ENCODE data around the gene NPEPL1.
"Not testable (repeated sequence)": the region's sequence is repeated elsewhere in the genome, so short reads cannot be mapped to it uniquely, and the experiment has no call there.

Gene NPEPL1

DNA sequence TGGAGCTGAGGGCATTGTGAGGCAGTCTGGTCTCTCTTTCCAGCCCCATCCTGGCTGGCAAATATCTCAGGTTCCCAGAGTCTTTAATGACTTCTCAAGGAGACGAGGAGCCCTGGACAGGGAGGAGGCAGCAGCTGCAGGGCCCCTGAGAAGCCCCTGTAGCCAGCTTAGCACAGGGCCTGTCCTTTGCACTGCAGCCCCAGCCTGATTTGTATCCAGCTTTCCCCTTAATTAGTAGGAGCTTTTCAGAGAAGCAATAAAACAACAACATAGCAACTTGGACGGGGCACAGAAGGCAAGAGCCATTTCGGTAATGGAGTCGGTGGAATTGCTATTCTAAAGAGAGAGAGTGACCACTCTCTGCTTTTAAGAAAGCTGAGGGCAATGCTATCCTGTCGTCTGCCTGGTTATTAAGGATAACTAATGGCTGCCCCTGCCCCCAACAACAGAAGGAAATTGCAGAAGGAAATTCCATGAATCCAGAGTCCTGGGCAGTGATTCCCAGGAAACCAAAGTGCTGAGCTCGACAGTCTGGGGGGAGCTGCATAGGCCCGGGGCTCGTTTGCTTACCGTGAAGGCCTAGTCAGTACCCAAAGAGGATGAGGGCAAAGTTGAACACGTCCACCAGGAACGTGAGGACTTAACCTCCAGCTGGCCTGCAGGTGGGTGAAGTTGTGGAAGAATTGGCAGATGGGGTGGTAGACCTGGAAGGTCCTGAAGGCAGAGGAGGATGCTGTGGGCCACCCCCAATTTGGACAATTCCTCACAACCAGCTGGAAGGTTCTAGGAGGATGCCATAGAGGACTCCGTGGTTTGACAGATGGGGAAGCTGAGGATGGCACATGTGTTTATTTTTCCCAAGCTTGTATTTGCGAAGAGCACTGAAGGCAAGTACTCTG, 50.3 kb downstream of the NPEPL1 start:
- peak; percentile 5 for DNase-seq (ENCODE audit: low spot score)

DNA sequence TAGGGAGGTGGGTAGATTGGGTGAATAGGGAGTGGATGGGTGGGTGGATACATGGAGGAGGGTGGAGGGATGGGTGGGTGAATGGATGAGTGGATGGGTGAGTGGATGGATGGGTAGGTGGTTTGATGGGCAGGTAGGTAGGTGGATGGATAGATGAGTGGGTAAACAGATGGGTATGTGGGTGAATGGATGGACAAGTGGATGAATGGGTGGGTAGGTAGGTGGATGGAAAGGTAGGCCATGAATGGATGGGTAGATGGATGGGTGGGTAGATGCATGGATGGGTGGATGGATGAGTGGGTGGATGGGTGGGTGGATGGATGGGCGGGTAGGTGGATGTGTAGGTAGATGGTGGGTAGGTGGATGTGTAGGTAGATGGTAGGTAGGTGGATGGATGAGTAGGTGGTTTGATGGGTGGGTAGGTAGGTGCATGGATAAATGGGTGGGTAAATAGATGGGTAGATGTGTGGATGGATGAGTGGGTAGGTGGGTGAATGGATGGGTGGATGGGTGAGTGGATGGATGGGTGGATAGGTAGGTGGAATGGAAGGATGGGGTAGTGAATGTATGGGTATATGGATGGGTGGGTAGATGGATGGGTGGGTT, 51.4 kb downstream of the NPEPL1 start:
- no peak for DNase-seq (ENCODE audit: low spot score)

DNA sequence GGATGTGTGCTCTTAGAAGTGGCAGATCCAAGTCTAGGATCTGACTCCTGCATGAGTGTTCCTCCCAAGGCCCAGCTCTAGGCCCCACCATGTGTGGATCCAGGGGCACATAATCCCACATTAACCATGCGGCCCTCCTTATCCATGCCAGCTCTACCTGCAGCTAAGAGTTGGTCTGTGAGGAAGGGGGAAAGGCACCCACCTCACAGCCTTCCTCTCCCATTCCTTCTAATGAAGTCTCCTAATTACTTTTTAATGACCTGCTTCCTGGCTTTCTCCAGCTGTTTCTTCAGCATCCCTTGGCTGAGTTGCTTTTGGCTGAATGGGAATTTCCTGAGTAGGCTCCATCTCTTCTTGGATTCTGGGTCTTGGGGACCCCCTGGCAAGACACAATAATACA, 52.2 kb downstream of the NPEPL1 start:
- DNase-seq (ENCODE audit: low spot score) = no peak

DNA sequence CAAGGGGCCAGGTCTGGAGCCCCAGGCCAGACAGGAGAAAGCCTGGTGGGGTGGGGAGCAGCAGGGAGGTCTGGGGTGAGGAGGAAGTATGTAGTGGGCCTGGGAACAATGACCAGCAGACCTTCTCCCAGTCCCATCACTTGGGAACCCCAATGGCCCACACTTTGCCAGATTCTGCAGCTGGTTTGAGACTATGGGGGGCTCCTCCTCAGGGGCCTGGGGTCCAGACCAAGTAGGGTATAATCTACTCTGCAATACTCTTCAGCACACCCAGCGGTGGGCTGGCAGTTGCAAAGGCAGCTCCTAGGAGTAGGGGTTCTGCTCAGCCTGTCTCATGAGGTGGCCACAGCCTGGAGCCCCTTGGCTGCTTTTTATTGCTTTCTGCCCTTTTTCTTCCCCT, 52.8 kb downstream of the NPEPL1 start:
- DNase-seq (ENCODE audit: low spot score) = no peak

DNA sequence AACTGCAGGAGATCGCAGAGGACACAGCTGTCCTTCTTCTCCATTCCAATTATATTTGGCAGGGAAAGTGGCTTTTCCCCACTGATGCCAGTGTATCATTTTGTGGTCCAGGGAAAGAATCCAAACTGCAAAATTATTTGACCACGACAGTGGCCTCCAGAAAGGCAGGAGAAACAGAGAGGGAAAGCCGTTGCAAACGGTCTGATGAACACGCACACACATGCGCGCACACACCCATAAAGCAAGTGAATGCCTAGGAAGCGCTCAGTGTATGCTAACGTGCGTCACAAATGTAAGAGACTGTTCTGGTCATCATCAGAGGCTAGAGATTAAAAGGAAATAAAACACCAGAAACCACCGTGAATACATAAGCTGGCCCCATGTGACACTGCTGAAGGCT, 54.0 kb downstream of the NPEPL1 start:
- no peak for DNase-seq (ENCODE audit: low spot score)

DNA sequence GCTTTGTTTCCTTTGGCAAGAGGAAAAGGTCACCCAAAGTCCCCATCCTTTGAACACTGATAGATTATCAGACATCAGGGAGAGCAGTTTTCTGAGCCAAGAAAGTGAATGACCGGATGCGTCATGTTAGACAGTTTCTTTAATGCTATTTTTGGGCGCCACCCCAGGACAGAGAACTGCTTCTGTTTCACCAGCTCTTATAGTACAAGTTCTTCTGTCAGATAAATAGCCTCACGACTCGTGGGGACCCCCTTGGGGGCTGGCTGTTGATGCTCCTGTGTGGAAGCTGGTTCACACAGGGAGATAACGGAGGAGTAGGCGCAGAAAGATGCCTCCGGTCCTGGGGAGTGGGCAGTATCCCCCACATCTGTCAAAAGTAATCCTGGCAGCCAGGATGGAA, 54.6 kb downstream of the NPEPL1 start:
- DNase-seq (ENCODE audit: low spot score) = peak; percentile 4

DNA sequence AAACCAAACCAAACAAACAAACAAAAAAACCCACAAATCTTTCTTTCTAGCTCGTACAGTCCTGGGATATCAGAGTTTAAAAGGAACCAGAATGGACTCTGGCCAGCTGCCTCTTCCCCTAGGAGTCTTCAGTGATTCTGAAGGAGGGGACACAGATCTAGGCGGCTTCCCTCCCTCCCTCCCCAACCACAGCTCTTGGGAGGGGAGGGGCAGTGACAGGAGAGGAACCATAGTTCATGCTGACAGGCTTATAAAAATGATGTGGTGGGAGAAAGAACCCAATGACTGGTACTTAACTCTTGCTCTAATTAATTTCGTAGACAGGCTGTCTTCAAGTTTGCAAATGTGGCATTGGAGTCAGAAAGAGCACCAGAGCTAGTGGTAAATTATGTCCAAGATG, 56.0 kb downstream of the NPEPL1 start:
- DNase-seq (ENCODE audit: low spot score) = no peak

DNA sequence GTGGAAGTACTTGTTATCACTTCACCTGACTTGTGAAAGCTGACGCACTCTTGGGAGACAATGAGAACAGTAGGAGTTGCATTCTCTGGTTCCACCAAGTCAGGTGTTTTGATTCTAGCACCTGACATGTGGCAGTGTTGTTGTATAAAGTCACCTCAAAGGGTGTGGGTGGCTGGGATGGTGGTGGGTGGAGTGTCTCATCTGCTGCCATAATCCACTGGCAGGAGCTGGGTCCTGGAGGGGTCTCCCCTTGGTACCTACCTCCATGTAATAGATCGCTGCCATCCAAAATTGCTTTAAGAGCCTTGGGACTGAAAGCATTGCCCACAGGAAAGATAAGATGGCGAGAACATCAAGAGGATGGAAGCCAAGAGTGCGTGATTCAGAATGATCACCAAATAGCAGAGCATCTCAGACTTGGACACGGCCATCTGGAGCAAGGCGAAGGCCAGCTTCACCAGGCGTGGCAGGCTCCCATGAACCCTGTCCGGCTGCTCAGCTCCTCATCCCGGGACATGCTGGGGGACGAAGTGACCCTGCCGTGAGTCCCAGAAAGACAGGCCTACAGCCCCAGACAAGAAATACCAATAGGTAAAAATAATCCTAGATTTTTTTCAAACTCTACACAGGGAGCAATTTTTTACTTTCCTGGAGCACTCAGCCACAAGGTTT, 56.6 kb downstream of the NPEPL1 start:
- no peak for DNase-seq (ENCODE audit: low spot score)

DNA sequence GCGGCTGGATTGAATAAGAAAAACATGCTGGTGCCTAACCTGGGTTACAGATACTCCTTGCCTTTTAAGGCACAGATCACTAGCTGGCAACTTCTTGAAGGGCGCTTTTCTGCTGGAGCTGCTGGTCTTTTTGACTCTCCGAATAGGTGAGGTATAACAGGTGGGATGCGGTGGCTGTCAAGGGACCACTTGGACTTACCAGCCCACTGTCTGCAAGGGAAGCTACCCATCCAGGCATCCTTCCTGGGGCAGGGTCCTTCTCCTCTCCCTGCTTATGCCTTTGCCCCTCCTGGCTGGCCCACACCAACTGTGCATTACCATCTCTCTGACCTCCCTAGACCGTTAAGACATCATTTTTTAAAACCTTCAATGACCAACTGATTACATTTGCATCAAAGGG, 57.4 kb downstream of the NPEPL1 start:
- no peak for DNase-seq (ENCODE audit: low spot score)

DNA sequence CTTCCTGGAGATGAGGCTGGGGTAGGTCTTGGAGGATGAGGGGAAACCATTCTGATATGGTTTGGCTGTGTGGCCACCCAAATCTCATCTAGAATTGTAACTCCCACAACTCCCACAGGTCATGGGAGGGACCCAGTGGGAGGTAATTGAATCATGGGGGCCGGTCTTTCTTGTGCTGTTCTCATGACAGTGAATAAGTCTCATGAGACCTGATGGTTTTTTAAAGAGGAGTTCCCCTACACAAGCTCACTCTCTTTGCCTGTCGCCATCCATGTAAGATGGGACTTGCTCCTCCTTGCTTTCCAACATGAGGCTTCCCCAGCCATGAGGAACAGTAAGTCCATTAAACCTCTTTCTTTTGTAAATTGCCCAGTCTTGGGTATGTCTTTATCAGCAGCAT, 58.1 kb downstream of the NPEPL1 start:
- not testable (repeated sequence) for DNase-seq (ENCODE audit: low spot score)

DNA sequence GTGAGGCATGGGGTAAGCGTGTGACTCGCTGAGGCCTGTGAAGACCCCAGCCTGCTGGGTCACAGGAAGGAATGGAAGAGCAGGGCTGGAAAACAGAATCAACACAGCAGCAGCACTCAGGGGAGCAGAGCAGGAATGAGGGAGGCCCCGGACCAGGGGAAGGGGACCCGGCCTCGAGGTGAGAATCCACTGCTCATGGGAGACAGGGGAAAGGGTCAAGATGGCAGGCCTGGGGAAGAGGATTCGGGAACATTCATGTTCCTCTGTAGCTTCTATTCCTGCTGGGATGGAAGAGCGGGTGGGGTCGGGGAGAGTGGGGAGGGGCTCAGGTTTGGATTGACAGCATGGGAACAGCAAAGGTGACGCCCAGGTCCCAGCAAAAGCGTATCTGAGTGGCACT, 59.4 kb downstream of the NPEPL1 start:
- no peak for DNase-seq (ENCODE audit: low spot score)

DNA sequence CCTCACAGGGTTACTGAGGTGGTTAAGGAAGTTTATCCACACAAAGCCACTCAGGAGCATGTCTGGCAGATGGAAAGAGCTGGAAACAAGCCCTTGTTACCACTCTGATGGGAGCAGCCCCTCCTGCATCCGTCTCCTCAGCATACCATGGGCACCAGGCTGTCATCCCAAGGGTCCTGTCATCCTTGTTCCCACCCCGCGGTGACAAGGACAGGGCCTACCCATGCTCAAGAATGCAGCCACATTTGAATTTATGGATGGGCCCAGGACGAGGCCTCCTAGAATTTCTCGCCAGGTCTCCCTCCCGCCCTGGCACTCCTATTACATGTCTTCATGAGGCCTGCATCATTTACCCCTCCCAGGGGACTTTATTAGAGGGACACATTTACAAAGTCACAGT, 60.0 kb downstream of the NPEPL1 start:
- no peak for DNase-seq (ENCODE audit: low spot score)

DNA sequence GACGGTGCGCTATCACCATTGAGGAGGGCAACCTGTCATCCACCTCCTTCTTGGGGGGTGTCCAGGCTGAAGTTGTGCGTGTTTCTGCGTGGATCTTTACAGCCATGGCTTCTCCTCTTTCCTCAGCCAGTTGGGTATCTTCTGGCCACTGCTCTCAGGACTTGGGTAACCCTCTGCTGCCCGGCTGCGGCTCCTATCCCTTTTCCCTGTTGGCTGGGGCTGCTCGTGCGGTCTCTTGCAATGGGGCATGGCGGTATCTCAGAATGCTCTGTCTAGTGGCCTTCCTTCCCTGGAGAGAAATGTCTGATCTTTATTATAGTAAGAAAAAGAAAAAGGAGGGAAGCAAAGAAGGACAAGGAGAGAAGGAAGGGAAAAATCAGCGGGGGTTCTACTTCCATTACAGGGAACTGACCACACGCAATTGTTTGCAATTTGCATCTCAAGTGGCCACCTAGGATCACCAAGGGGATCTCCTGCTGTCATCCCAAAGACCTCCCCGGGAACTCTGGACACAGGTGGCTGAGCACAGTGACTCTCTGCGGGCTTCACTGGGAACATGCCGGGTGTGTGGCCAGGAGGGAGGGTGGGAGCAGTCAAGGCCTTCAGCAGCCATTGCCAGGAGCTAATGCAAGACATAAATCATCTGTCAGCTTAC, 60.8 kb downstream of the NPEPL1 start:
- peak; percentile 5 for DNase-seq (ENCODE audit: low spot score)

DNA sequence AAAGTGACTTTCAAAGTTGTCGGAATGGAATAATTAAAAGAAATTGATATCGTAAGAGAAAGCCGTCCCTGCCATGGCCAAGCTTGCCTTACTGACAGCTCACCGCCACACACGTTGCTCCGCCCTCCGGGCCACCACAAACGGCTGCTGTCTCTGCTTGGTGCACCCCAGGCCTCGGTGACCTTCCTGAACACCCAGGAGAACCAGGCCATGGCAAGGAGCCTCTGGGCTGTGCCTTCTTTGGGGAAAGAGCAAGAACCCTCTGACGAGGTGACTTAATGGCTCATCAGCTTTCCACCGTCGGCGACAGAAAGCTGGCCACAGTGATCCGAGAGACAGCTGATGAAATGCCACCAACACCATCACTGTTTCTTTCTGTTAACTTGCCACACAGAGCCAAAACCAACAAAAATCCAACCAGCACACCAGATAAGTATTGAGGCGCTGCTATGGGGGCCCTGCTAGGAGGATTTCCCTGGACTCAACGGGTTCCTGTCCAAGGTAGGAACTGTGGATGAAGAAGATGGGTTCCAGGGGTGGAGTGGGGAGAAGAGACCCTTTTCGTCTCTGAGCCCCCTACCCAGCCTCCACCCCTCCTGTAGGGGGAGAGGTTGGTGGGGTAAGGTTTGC, 61.4 kb downstream of the NPEPL1 start:
- peak; percentile 4 for DNase-seq (ENCODE audit: low spot score)

DNA sequence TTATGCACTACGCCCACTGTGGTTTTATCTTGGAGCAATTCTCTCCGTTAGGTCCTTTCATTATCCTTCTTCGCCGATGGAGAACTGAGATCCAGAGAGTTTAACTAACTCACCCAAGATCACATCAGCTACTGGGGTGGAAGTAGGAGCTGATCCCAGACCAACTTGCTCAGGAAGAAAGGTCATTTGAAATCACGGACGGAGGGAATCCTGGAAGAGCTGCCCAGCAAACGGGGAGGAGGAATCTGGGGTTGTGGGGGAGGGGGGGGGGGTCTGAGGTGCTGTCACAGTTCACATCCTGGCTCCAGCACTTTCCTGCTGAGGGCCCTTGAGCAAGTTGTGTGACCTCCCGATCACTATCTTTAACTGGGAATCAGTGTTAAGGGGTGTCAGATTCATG, 62.0 kb downstream of the NPEPL1 start:
- no peak for DNase-seq (ENCODE audit: low spot score)

DNA sequence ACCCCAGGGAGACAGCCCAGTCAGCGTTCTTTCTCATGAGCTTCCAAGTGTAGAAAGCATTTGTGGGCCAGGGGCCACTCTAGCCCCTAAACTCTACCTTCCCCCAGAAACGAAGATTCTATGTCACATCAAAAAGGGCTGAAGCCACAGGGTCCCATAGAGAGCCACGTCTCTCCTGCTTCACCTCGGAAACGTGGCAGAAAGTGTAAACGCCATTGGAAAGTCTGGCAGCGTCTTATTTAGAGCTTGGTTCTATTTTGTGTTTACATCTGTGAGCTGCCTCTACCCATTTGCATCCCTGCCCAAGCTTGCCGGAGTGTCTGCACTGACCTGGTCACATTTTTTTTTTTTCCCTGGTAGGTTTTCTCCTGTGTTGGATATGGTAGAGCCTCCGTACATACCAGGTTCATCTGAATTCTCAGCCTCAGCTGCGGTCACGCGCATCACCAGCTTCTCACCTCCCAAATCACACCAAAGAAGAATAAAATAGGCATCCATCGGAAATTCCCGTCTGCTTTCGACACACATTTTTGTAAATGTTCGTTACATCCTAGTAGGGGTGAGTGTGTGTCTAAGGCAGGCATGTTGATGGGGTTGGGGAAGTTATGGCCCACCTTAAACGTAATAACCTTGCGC, 62.6 kb downstream of the NPEPL1 start:
- no peak for DNase-seq (ENCODE audit: low spot score)

DNA sequence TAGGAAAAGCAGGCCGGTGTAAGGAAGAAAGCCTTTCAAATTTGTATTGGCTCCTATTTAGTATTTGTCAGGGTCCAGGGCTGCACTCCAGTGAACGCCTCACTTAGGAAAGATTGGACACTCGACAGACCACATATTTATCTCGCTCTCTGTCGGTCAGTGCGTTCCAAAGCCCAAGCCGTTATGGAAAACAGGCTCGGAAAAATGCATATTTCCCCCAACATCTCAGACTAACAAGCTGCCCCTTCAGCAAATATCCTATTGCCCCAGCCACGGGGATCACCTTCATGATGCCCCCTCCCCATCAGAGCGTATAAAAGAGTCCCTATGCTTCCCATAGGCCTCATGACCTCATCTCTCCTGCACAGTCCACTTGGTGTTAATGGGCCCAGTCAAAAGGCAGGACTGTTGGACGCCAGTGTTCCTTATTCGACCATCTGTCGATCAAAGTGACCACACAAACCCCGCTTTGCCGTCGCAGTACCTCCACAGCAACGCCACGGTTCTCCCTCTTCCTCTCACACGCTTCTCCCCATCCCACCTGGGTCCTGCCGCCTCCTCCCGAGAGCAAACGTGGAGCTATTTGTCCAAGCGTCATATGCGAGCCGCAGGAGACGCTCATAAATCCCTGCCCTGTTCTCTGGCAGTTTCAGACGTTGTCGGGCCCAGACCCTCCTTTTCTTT, 63.3 kb downstream of the NPEPL1 start:
- DNase-seq (ENCODE audit: low spot score) = no peak

DNA sequence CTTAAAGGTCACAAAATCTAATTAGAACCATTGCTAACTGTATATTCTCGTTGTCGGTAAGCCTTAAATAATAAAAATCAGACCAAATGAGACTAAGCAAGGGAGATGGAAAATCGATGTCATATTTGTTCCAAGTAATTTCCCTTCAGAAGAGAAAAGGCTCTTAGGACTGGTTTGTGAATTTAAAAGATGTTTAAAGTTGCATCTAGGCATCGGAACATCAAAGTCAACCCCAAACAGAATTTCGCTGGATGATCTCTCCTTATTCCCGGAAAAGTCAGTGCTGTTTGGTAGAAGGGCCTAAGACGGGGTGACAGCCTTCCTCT, 63.8 kb downstream of the NPEPL1 start:
- no peak for DNase-seq (ENCODE audit: low spot score)

DNA sequence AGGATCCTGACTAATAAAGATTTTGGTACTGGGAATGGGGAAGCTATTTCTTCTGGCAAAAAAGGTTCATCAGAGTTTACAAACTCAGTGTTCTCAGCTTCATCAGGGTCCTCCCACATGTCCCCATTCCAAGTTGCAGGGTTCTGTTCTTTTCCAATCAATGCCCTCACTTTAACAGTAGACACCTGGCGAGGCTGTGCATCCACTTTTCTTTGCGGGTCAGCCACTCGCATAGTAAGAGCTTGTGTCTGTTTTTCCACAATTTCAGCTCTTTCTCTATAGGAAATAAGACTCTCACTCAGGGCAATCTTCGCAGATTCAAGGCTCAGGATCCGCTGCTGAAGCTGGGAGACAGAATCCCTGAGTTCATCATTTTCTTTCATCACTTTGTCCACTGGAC, 65.0 kb downstream of the NPEPL1 start:
- not testable (repeated sequence) for DNase-seq (ENCODE audit: low spot score)

DNA sequence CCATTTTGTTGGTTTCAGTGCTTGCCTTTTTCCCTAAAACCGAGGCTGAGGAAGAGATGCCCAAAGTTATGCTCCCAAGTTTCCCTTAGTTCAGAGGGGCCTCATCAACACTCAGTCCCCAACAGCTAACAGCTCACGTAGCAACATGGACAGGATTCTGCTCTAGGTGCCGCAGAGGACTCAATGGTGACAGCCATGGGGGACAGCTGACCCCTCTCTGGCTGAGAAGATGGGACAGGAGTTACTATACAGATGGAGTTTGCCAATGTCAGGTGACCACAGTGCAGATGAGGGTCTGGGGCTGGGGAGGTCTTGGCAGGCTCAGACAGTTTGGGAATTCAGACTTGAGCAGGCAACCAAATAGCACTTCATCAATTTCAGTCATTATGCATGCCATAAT, 67.3 kb downstream of the NPEPL1 start:
- no peak for DNase-seq (ENCODE audit: low spot score)

DNA sequence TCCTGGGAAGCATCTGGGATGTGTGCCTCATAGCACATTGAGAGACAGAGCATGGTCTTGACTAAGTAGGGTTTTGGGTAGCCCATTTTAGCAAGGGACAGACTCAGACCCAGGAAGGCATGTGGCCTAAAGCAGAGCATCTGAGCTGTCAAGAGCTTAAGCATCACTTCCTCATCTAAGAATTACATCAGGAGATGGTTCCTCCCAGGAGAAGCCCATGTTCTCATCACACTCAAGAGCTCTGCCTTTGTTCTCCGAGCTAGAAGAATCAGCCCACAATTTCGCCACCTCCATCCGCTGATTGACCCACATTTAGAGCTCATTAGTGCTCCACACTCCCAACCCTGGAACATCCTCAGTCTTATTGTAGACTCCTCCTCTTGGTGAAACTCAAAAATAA, 68.3 kb downstream of the NPEPL1 start:
- no peak for DNase-seq (ENCODE audit: low spot score)
